ENCODE data around the gene SOHLH1. TPM values are rescaled to one million over a fixed set of nuclear protein-coding genes. Genes with fewer than 3 reads are reported as not detected.

The SOHLH1 gene
- total RNA-seq, 1 experiment from 2014 or later = not detected

DNA sequence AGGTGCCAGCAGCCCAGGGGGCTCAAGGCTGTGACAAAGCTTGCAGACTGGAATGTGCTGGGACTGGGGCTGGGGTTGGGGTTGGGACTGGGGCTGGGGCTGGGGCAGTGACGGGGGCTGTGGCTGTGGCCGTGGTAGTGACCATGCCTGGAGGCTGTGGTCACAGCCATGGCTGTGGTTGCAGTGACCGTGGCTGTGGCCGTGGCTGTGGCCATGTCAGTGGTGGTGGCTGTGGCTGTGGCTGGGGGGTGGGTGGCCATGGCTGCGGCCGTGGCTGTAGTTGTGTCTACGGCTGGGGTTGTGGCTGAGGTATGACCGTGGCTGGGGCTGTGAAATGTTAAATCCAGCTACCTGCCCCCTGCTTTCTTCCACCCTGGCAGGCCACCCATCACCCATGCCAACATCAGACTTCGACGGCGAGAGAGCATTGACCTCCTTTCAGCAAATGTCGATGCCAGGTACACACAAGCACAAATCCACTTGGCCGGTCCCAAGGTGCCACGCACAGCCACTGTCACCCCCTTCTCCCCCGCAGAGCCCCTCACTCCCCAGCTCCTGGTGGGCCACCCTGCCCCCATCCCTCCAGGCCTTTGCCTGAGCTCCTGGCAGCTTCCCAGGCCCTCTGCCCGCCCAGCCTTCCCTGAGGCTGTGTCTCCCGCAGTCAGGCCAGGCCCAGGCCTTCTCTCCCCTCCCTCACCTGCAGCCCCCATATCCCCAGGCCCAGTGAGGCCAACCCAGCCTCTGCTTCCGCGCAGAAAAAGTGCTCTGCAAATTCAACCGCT is 20.9 kb downstream of the SOHLH1 start:
- no TSS peak for BruUV-seq (replicated peaks)
- Histone ChIP-seq H3K4me1 (ENCODE audit: control insufficient read depth, insufficient read depth, low read length) (no peaks in the 10 kb centered on the region), H3K36me3 (ENCODE audit: control insufficient read depth, insufficient read depth, low read length) (no peaks in the 10 kb centered on the region), H3K27ac (ENCODE audit: low read length) (no peak overlapping the region), H3K27me3 (ENCODE audit: control insufficient read depth, insufficient read depth, low read length) (no peaks in the 10 kb centered on the region), H3K9me3 (ENCODE audit: control insufficient read depth, insufficient read depth, low read depth, low read length) (no peaks in the 10 kb centered on the region), H3K4me3 (ENCODE audit: low read depth in 2 of 2, low read length in 2 of 2) (no peak overlapping the region)
- POLR2A ChIA-PET = interaction anchor here (0.5 kb wide), 1 partner anchor 57 kb away, joined by 3 read pairs; no protein-coding TSS in a partner anchor
- intact Hi-C loops (cut with micrococcal nuclease; ENCODE audit: unreplicated experiment) = no loop called here
- in situ Hi-C loops (cut with HindIII; ENCODE audit: low pct_unique_long_range_greater_than_20kb, low sequenced_read_pairs) = no loop called here
- DNase-seq (ENCODE audit: low read depth, low spot score) = no peak
- ATAC-seq = no peak
- no peak for TF ChIP-seq TCF7L2 (IDR thresholded peaks at IDR 0.05; ENCODE audit: low read depth, low read length)
- TF ChIP-seq SIN3A (IDR thresholded peaks at IDR 0.05; ENCODE audit: borderline replicate concordance, insufficient read depth, low read depth, low read length) = no peak
- no peak for TF ChIP-seq REST (IDR thresholded peaks at IDR 0.05; ENCODE audit: insufficient read depth in 1 of 2, low read depth in 2 of 2, low read length in 1 of 2)
- TF ChIP-seq POLR2AphosphoS5 (IDR thresholded peaks at IDR 0.05; ENCODE audit: low read depth, low read length) = no peak
- TF ChIP-seq, protein P1, sequence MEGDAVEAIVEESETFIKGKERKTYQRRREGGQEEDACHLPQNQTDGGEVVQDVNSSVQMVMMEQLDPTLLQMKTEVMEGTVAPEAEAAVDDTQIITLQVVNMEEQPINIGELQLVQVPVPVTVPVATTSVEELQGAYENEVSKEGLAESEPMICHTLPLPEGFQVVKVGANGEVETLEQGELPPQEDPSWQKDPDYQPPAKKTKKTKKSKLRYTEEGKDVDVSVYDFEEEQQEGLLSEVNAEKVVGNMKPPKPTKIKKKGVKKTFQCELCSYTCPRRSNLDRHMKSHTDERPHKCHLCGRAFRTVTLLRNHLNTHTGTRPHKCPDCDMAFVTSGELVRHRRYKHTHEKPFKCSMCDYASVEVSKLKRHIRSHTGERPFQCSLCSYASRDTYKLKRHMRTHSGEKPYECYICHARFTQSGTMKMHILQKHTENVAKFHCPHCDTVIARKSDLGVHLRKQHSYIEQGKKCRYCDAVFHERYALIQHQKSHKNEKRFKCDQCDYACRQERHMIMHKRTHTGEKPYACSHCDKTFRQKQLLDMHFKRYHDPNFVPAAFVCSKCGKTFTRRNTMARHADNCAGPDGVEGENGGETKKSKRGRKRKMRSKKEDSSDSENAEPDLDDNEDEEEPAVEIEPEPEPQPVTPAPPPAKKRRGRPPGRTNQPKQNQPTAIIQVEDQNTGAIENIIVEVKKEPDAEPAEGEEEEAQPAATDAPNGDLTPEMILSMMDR (IDR thresholded peaks at IDR 0.05) = no peak
- CTCF ChIA-PET = no interaction called here

GRCh38 chr9:135677641-135678168 is 21.6 kb downstream of the SOHLH1 start:
- no peaks in the 10 kb centered on the region for H3K4me1 ChIP-seq (ENCODE audit: control insufficient read depth, insufficient read depth, low read length)
- H3K27ac ChIP-seq (ENCODE audit: low read length) = no peak overlapping the region
- no peaks in the 10 kb centered on the region for H3K27me3 ChIP-seq (ENCODE audit: control insufficient read depth, insufficient read depth, low read length)
- ATAC-seq (no peak), DNase-seq (ENCODE audit: low read depth, low spot score) (no peak)
- no peaks in the 10 kb centered on the region for H3K9me3 ChIP-seq (ENCODE audit: control insufficient read depth, insufficient read depth, low read depth, low read length)
- H3K4me3 ChIP-seq (ENCODE audit: low read depth in 2 of 2, low read length in 2 of 2) = no peak overlapping the region
- intact Hi-C loops (cut with micrococcal nuclease; ENCODE audit: unreplicated experiment) (no loop called here), in situ Hi-C loops (cut with HindIII; ENCODE audit: low pct_unique_long_range_greater_than_20kb, low sequenced_read_pairs) (no loop called here)
- no peaks in the 10 kb centered on the region for H3K36me3 ChIP-seq (ENCODE audit: control insufficient read depth, insufficient read depth, low read length)
- no TSS peak for BruUV-seq (replicated peaks)
- no peak for TF ChIP-seq REST (IDR thresholded peaks at IDR 0.05; ENCODE audit: insufficient read depth in 1 of 2, low read depth in 2 of 2, low read length in 1 of 2)
- TF ChIP-seq TCF7L2 (IDR thresholded peaks at IDR 0.05; ENCODE audit: low read depth, low read length) = no peak
- TF ChIP-seq POLR2AphosphoS5 (IDR thresholded peaks at IDR 0.05; ENCODE audit: low read depth, low read length) = no peak
- TF ChIP-seq, protein P1 (IDR thresholded peaks at IDR 0.05) = no peak
- no peak for TF ChIP-seq SIN3A (IDR thresholded peaks at IDR 0.05; ENCODE audit: borderline replicate concordance, insufficient read depth, low read depth, low read length)
- ChIA-PET CTCF (no interaction called here), POLR2A (interaction anchor here (0.5 kb wide), 1 partner anchor 56 kb away, joined by 3 read pairs; no protein-coding TSS in a partner anchor)
